ENCODE measurements around the gene SIMC1.

GRCh38 chr5:176369934-176370711, 131.9 kb downstream of the SIMC1 start:
- TF ChIP-seq YY1 (IDR thresholded peaks at IDR 0.05; ENCODE audit: extremely low read depth, insufficient replicate concordance, low read depth, low read length), result no peak
- no peak for TF ChIP-seq ZNF274 (IDR thresholded peaks at IDR 0.05; ENCODE audit: low read depth, low read length)
- TF ChIP-seq CTCF (IDR thresholded peaks at IDR 0.05 in 2 of 3, conservative IDR thresholded peaks at IDR 0.05 in 1 of 3; ENCODE audit: borderline replicate concordance in 1 of 3, insufficient read depth in 1 of 3, low read depth in 2 of 3, low read length in 2 of 3), result no peak
- no peak for TF ChIP-seq EGR1 (IDR thresholded peaks at IDR 0.05; ENCODE audit: low read depth)
- no peak for TF ChIP-seq RAD21 (IDR thresholded peaks at IDR 0.05; ENCODE audit: low read depth)
- no peak for TF ChIP-seq POLR2AphosphoS5 (IDR thresholded peaks at IDR 0.05; ENCODE audit: low read depth, low read length)
- no peak for TF ChIP-seq EZH2phosphoT487 (IDR thresholded peaks at IDR 0.05; ENCODE audit: borderline replicate concordance)
